GM18868 (cell line): ENCODE measurements around the gene PRICKLE3.

Source experiments
- ATAC-seq: cut with Tn5 transposase; IDR thresholded peaks from one replicate; pipeline ENCODE4 v1.9.1; 2021; ENCODE audit warnings: mild to moderate bottlenecking, moderate library complexity; ENCODE audit not compliant: unreplicated experiment

Gene PRICKLE3

DNA sequence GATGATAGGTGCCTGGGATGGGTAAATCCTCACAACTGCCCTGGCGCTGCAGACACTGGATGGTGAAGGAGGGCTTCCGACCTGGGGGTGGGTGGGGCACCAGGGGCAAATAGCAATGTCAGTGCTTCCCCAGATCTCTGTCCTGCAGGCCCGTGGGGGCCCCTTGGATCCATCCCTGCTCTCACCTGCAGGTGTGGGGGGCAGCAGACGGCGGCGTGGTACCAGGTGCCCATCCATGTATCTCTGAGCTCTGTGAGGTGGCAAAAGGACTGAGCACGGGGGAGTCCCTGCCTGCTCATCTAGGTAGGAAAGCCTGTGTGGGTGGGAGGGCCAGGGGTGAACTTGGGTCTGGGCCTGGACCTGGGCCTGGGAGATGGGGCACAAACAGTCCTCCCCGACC, 20.4 kb upstream of the PRICKLE3 start:
- no peak for ATAC-seq

- no peak for ATAC-seq
These were observed 19.3 kb upstream of the PRICKLE3 start for GRCh38 chrX:49205443-49205842.

DNA sequence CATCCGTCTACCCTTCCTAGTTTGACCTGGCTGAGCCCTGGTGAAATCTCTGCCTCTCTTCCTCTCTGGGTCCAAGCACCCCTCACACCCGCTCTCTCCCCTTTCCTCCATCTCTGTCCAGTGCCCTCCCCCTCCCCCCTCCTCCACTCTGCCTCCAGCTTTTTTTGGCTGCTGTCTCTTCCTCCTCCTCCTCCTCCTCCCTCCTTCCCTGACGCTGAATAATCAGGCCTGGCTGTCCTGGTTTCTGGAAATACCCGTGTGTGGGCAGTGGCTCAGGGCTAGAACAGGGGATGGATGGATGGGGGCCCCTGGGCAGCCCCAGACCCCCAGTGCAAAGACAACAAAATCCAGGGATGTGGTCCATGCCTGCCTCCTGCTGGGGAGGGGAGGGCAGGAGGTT, 18.5 kb upstream of the PRICKLE3 start:
- ATAC-seq = no peak

GRCh38 chrX:49204017-49204416, 17.8 kb upstream of the PRICKLE3 start:
- no peak for ATAC-seq

GRCh38 chrX:49203536-49203935, 17.4 kb upstream of the PRICKLE3 start:
- ATAC-seq = no peak

DNA sequence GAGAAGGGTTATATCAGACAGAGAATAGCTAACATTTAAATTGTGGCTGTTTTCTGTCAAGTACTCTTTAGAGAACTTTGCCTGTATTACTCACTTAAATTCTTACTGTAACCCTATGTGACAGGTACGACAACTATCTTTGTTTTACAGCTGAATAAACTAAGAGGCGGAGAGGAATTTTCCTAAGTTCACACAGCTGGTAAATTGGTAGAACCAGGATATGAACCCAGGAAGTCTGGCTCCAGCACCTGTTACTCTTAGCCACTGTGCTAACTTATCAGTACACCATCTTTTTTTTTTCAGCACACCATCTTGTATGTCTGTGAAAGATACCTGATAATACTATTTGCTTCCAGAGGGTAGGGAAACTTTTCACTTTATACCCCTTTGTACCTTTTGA, 15.8 kb upstream of the PRICKLE3 start:
- no peak for ATAC-seq

- ATAC-seq = peak; percentile 92
These were observed 14.0 kb upstream of the PRICKLE3 start, which contains the start of gene SYP for GRCh38 chrX:49199906-49200771. SYP (minus strand) TSS chrX:49200193; CDS start chrX:49200186, 7 bp downstream.

DNA sequence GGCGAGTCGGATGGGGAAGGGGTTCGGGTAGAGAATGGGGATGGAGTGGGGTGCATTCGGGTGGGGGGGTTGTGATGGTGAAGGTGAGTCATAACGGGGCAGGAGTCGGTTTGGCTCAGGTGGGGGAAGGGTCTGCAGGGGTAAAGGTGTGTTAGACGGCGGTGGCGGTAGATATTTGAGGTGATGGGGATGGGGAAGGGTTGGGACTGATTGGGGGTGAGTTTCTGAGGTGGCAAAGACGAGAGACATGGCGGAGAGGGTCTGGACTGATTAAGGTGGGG, 13.1 kb upstream of the PRICKLE3 start:
- no peak for ATAC-seq

GRCh38 chrX:49198540-49199314, 12.6 kb upstream of the PRICKLE3 start:
- ATAC-seq = no peak

DNA sequence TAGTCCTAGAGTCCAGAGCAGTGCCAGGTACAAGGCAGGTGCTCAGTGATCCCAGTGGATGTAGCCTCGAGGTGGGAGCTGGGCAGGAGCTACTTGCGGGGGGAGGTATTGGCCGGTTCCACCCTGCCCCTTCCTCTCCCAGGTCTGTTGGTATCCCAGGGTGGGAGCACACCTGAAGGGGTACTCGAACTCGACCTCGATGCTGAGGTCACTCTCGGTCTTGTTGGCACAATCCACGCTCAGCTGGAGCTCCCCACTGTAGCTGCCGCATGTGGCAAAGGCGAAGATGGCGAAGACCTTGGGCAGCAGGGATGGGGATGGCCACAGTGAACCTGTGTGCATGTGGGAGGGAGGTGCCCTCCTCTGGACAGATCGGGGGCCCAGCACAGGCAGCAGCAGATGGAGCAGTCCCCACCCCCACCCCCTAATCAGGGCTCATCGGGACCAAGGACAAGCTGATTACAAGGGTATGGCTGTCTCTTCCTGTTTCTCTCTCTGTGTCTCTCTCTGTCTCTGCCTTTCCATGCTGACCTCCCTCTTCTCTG, 11.4 kb upstream of the PRICKLE3 start:
- ATAC-seq = no peak

GRCh38 chrX:49193542-49193964, 7.4 kb upstream of the PRICKLE3 start:
- no peak for ATAC-seq

DNA sequence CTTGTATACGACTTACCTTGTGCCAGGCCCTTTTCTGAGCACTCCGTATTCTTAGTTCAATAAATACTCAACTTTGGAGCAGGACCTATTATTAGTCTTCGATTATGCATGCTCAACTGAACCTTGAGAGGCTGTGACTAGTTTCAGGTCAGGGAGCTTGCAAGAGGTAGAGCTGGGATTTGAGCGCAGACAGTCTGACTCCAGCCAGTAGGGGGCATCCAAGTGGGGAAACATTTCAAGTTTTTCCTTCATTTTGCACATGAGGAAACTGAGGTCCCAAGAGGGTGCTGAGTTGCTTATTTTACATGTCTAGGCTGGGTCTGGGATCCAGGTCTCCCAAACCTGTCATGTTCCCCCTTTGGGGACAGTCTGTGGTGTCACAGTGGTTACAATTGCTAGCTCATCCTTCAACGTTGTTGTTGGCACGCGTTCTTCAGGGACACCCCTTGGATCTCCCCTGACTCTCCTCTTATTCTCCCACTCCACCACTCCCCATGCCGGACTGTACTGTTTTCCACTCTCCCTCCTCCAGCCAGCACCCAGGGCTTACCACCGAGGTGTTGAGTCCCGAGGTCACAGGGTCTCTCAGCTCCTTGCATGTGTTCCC, 6.7 kb upstream of the PRICKLE3 start:
- ATAC-seq = no peak

DNA sequence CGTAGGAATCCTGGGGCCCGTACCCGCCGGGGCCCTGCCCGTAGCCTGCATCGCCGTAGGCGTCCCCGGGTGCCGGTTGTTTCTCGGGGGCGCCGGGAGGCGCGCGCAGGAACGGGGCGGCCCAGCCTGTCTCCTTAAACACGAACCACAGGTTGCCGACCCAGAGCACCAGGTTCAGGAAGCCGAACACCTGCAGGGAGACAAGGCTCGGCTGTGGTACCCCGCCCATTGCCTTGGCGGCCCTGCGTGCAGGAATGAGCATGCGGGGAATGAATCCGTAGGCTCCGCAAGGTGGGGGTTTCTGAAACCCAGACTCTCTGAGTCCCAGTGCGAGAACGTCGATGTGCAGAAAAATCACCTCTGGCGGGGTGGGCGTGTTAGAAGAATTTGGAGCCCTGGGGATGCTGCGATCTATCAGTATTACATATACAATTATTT, 5.4 kb upstream of the PRICKLE3 start:
- peak; percentile 8 for ATAC-seq

DNA sequence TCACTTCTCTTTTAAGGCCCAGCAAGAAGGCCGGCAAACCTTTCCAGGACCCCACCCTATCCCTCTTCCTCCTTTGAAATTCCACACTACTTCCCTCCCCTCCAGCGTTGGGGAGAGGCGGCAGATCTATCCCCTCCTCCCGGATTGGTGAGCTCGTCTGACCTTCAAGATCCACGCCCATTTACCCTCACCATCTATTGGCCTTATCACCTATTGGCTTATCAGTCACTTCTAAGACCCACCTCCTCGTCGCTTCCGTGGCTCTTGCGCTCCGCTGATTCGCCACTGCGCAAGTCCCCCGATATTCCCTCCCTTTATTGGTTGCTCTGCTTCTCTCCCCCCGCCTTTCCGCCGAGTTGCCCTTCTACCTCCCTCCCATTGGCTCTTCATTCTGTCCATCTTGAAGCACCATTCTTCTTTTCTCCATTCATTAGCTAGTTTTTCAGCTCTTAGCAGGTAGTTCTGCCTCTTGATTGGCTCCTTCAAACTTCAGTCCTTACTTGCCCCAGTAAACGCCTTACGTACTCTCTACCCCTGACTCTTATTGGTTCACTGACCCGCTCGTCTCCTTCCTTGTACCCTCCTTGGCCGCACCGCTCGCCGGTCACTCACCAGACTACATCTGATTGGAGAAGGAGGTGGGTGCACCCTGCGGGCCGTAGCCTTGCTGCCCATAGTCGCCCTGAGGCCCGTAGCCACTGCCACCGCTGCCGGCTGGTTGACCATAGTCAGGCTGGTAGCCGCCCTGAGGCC, 4.8 kb upstream of the PRICKLE3 start:
- ATAC-seq = peak; percentile 88

DNA sequence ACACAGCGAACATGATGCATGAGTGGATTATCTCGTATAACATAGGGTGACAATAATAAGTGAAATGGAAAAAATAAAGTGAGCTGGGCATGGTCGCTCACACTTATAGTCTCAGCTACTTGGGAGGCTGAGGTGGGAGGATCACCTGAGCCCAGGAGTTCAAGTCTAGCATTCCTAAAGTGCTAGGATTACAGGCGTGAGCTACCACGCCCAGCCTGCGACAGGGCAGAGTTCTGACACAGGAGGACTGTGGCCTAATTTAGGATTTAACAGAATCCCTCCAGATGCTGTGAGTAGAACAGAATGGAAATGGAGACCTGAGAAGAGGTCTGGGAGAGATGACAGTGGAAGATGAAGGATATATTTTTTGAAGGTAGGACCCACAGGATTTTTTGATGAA, 3.4 kb upstream of the PRICKLE3 start:
- no peak for ATAC-seq

- ATAC-seq = no peak
These were observed 2.4 kb upstream of the PRICKLE3 start for GRCh38 chrX:49188468-49189076.

DNA sequence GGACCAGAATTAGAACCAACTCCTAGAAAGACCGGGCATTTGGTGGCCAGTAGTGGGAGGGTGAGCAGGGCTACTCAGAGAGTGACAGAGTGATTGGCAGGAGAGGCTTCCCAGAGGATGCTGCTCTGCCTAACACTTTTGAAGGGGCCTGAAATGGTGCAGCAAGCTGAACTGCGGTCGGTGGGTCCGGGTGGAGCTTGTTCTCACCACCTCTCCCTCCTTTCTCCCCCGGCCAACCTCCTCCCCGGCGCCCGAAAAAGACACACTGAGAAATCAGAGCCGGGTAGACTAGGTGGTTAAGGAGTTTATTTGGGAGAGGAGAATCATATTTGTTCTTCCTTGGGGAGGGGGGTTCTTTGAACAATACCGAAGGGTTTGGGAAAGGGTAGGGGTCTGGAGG, 1.4 kb upstream of the PRICKLE3 start:
- no peak for ATAC-seq

GRCh38 chrX:49187028-49187394, 838 bp upstream of the PRICKLE3 start:
- no peak for ATAC-seq

DNA sequence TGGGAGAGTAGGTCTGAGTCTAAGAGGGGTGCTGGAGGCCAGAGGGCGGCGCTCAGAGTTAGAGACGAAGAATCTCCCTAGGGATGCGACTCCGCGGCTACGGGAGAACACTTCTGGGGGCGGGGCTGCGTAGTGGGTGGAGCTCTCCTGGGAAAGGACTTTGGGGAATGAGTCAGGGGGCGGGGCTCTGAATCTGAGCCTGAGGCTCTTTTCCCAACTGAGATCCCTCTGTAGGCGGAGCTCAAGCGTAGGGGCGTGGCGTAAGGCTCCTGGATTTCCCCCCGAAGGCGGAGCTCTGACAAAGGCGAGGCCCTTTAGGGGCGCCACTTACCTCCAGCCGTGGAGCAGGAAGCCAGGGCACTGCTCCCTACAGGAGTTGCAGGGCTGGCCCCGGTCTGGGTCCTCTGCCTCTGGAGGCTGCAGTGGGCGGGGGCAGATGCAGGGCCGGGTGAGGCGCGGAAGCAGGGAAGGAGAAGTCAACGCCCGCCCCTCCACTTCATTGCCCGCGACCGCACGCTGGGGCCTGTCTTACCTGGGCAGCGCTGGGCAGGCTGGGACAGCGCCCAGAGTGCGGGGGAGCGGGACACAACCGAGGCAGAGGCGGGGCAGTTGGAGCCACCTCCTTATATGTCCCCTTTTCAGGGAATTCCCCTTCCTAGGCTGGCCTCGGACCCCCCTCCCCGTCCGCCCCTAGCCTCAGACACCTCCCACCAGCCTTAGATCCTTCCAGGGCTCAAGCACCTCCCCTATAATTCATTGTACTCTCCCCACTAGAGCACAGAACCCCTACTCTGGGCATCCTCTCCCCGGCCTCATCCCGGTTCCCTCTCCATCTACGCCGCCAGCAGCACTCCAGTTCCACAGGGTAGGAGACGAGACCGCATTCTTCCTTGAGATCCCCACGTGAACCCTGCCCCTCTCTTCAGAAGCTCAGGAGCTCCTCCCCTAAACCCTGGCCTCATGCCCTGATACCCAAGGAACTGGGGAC, 1.6 kb downstream of the PRICKLE3 start:
- ATAC-seq = peak; percentile 63
